Measurements from ENCODE around the gene NOTCH1.

NOTCH1 gene

DNA sequence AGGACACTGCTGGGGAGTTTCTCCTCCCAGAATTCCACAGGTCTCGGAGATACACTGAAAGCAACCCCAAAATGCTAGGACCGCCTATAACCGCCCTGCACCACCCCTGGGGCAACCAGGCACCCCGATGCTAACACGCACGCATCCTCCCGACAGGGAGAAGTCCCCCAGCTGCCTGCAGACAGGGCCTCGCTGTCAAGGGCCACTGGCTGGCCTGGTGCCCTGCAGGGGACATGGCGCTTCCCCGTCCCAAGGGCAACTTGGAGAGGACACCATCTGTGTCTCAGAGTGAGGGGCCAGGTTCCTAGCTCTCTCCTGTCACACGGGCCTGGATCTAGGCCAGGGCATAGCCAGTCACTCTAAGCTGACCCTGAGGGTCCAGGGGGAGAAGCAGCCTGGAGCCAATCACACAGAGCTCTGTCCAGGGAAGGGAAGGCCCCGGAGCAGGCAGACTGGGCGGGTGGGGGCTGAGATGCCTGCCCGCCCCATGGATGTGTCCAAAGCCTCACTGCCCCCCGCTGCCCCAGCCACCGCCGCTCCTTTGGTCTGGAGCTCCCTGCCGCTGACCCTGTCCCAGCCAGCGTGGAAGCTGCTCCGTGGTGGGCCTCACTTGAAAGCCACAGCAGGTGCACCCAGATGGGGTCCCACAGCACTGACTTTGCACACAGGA is 9.7 kb downstream of the NOTCH1 start:
- Histone ChIP-seq H3K4me2 (no peak overlapping the region), H3K4me3 (IDR thresholded peaks at IDR 0.05; ENCODE audit: insufficient read depth, low read depth, low read length) (no peak overlapping the region), H3K9ac (no peak overlapping the region), H4K20me1 (ENCODE audit: insufficient read depth) (no peaks in the 10 kb centered on the region), H3K4me1 (ENCODE audit: low read depth, poor library complexity, severe bottlenecking) (peaks cover 18% of the 10 kb centered on the region), H3K27ac (no peak overlapping the region), H2AFZ (ENCODE audit: low read depth) (no peak overlapping the region), H3K79me2 (ENCODE audit: insufficient read depth, low read depth) (no peaks in the 10 kb centered on the region), H3K27me3 (ENCODE audit: insufficient read depth, low read depth) (peaks cover 57% of the 10 kb centered on the region), H3K36me3 (ENCODE audit: insufficient read depth) (no peaks in the 10 kb centered on the region)
- TF ChIP-seq, protein P1, sequence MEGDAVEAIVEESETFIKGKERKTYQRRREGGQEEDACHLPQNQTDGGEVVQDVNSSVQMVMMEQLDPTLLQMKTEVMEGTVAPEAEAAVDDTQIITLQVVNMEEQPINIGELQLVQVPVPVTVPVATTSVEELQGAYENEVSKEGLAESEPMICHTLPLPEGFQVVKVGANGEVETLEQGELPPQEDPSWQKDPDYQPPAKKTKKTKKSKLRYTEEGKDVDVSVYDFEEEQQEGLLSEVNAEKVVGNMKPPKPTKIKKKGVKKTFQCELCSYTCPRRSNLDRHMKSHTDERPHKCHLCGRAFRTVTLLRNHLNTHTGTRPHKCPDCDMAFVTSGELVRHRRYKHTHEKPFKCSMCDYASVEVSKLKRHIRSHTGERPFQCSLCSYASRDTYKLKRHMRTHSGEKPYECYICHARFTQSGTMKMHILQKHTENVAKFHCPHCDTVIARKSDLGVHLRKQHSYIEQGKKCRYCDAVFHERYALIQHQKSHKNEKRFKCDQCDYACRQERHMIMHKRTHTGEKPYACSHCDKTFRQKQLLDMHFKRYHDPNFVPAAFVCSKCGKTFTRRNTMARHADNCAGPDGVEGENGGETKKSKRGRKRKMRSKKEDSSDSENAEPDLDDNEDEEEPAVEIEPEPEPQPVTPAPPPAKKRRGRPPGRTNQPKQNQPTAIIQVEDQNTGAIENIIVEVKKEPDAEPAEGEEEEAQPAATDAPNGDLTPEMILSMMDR (conservative IDR thresholded peaks at IDR 0.05; ENCODE audit: low read depth, low read length), result no peak

DNA sequence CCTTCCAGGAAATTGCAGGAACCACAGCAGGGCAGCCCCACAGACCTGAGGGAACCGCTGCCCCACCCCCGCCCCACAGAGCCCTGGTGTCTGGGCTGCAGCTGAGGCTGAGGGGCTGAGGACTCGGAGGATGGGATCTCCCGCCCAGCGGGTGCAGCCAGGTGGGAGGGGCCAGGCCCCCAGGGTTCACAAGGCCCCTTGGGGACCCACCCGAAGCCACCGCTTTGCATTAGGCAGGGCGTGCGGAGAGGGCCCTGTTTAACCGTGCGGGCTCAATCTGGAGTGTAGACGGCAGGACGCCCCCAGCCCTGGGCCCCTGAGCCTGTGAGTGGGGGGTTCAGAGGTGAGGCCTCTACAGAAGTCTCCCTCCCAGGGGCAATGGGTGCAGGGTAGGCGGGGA is 10.8 kb downstream of the NOTCH1 start:
- H2AFZ ChIP-seq (ENCODE audit: low read depth), result no peak overlapping the region
- TF ChIP-seq, protein P1 (conservative IDR thresholded peaks at IDR 0.05; ENCODE audit: low read depth, low read length), result no peak
- no peaks in the 10 kb centered on the region for H4K20me1 ChIP-seq (ENCODE audit: insufficient read depth)
- no peaks in the 10 kb centered on the region for H3K36me3 ChIP-seq (ENCODE audit: insufficient read depth)
- H3K4me3 ChIP-seq (IDR thresholded peaks at IDR 0.05; ENCODE audit: insufficient read depth, low read depth, low read length), result no peak overlapping the region
- no peaks in the 10 kb centered on the region for H3K79me2 ChIP-seq (ENCODE audit: insufficient read depth, low read depth)
- H3K4me1 ChIP-seq (ENCODE audit: low read depth, poor library complexity, severe bottlenecking), result peaks cover 18% of the 10 kb centered on the region
- H3K27me3 ChIP-seq (ENCODE audit: insufficient read depth, low read depth), result peaks cover 57% of the 10 kb centered on the region
- H3K9ac ChIP-seq, result no peak overlapping the region
- H3K27ac ChIP-seq, result no peak overlapping the region
- H3K4me2 ChIP-seq, result no peak overlapping the region

DNA sequence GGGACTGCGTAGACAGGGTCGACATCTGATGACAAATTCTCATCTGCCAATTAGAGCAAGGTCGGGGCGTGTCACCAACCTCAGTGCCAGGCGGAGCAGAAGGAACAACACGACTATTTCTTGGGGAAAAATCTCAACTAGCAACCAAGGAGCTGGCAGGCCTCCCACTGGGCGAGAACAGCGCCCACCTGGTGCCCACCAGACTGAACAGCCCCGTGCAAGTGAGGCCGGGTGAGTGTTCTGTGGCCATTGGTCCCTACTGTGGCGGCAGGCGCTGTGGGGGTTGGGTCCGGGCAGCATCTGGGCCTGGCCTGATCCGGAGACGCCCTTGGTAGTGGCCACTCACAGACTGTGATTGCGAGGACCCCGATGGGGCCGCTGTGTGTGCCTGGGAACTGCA is 11.5 kb downstream of the NOTCH1 start:
- H2AFZ ChIP-seq (ENCODE audit: low read depth), result no peak overlapping the region
- no peaks in the 10 kb centered on the region for H4K20me1 ChIP-seq (ENCODE audit: insufficient read depth)
- H3K4me1 ChIP-seq (ENCODE audit: low read depth, poor library complexity, severe bottlenecking), result peaks cover 17% of the 10 kb centered on the region
- H3K4me2 ChIP-seq, result no peak overlapping the region
- peaks cover 58% of the 10 kb centered on the region for H3K27me3 ChIP-seq (ENCODE audit: insufficient read depth, low read depth)
- no peak overlapping the region for H3K9ac ChIP-seq
- H3K4me3 ChIP-seq (IDR thresholded peaks at IDR 0.05; ENCODE audit: insufficient read depth, low read depth, low read length), result no peak overlapping the region
- no peaks in the 10 kb centered on the region for H3K36me3 ChIP-seq (ENCODE audit: insufficient read depth)
- H3K27ac ChIP-seq, result no peak overlapping the region
- no peaks in the 10 kb centered on the region for H3K79me2 ChIP-seq (ENCODE audit: insufficient read depth, low read depth)
- TF ChIP-seq, protein P1 (conservative IDR thresholded peaks at IDR 0.05; ENCODE audit: low read depth, low read length), result no peak

DNA sequence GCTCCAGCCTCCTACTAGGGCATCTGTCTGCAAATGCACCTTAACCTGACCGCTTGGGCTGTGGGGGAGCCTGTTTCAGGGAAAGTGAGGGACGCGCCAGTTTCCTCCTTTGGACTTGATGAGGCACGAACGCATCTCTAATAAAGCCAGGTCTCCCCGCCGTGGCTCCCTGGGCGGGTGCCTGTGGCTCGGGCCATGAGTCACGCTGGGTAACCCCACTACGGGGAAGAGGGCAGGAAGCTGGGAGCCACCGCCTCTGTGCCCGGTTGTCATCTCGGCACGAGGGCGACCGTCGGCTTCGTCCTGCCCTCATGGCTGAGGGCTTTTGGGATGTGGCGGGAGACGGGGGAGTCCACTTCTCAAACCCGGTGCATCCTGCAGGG is 12.1 kb downstream of the NOTCH1 start:
- peaks cover 11% of the 10 kb centered on the region for H3K4me1 ChIP-seq (ENCODE audit: low read depth, poor library complexity, severe bottlenecking)

More for the DNA sequence above, 12.1 kb downstream of the NOTCH1 start:
- H3K9ac ChIP-seq, result no peak overlapping the region
- H3K27ac ChIP-seq, result no peak overlapping the region
- H3K4me2 ChIP-seq, result no peak overlapping the region
- H2AFZ ChIP-seq (ENCODE audit: low read depth), result no peak overlapping the region
- H4K20me1 ChIP-seq (ENCODE audit: insufficient read depth), result no peaks in the 10 kb centered on the region
- H3K27me3 ChIP-seq (ENCODE audit: insufficient read depth, low read depth), result peaks cover 58% of the 10 kb centered on the region
- no peaks in the 10 kb centered on the region for H3K79me2 ChIP-seq (ENCODE audit: insufficient read depth, low read depth)
- H3K4me3 ChIP-seq (IDR thresholded peaks at IDR 0.05; ENCODE audit: insufficient read depth, low read depth, low read length), result no peak overlapping the region
- H3K36me3 ChIP-seq (ENCODE audit: insufficient read depth), result no peaks in the 10 kb centered on the region
- TF ChIP-seq, protein P1 (conservative IDR thresholded peaks at IDR 0.05; ENCODE audit: low read depth, low read length), result no peak
